Neural crest cell (in vitro differentiated cells): ENCODE measurements around the gene MYOG. TPM values are rescaled to one million over a fixed set of nuclear protein-coding genes. Genes with fewer than 3 reads are reported as not detected.

Source experiments
- DNase-seq: peaks from one replicate; pipeline ENCODE4 v3.0.0; 2021; ENCODE audit warnings: low read depth, mixed read lengths, low spot score
- H3K27ac Mint-ChIP-seq: one replicate; pipeline ENCODE4 v1.8.0; 2021; ENCODE audit warnings: mild to moderate bottlenecking, mixed read lengths; ENCODE audit not compliant: unreplicated experiment
- H3K27me3 Mint-ChIP-seq: 2 replicates; pipeline ENCODE4 v1.8.0; 2021; ENCODE audit warnings: low read depth, mild to moderate bottlenecking, mixed read lengths
- H3K36me3 Mint-ChIP-seq: 2 replicates; pipeline ENCODE4 v1.8.0; 2021; ENCODE audit warnings: low read depth, mild to moderate bottlenecking, mixed read lengths
- H3K4me1 Mint-ChIP-seq: 2 replicates; pipeline ENCODE4 v1.8.0; 2021; ENCODE audit warnings: mixed read lengths
- H3K4me3 Mint-ChIP-seq: one replicate; pipeline ENCODE4 v1.8.0; 2021; ENCODE audit warnings: mild to moderate bottlenecking, mixed read lengths
- H3K9me3 Mint-ChIP-seq: 2 replicates; pipeline ENCODE4 v1.8.0; 2021; ENCODE audit warnings: mixed read lengths
- total RNA-seq: library from RNA; stranded (reverse); gene quantifications from 2 replicates; pipeline ENCODE4 v1.2.1, GENCODE V29; 2021
- TF ChIP-seq, protein P1 (sequence below): fragments of 200-600 bp; sonication (generic); conservative IDR thresholded peaks from 2 replicates; pipeline ENCODE4 v1.5.0; 2021; ENCODE audit warnings: antibody characterized with exemption, mild to moderate bottlenecking

Gene MYOG
- total RNA-seq, 1 donor from 2014 or later: not detected

DNA sequence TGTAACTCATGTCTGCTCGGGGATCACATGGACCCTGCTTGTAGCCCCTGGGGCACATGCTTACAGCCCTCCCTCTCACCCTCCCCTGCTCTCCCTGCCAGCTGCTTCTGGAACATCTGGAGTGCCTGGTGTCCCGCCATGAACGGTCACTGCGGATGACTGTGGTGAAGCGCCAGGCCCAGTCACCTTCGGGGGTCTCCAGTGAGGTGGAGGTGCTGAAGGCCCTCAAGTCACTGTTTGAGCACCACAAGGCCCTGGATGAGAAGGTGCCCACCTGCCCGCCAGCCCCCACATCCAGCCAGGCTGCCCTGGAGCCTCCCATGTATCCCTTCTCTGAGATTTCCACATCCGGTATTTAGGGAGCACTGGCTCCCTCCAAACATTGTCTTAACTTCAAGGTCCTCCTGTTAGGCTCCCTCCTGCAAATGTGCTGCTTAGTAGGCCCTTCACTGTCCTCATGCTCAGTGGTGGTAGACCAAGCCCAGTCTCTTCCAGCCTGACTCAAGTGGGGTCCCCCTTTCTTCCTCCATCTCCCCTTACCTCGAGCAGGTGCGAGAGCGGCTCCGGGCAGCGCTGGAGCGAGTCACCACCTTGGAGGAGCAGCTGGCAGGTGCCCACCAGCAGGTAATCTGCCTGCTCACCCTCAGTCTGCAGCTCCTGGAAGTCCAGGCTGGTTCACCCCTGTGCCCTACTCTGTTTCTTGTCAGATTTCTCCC, 41.8 kb downstream of the MYOG start:
- Mint-ChIP-seq H3K4me1 (peaks cover 8% of the 10 kb centered on the region), H3K4me3 (no peak overlapping the region), H3K27ac (no peak overlapping the region), H3K27me3 (peaks cover 2% of the 10 kb centered on the region), H3K36me3 (no peaks in the 10 kb centered on the region), H3K9me3 (no peaks in the 10 kb centered on the region)
- TF ChIP-seq, protein P1, sequence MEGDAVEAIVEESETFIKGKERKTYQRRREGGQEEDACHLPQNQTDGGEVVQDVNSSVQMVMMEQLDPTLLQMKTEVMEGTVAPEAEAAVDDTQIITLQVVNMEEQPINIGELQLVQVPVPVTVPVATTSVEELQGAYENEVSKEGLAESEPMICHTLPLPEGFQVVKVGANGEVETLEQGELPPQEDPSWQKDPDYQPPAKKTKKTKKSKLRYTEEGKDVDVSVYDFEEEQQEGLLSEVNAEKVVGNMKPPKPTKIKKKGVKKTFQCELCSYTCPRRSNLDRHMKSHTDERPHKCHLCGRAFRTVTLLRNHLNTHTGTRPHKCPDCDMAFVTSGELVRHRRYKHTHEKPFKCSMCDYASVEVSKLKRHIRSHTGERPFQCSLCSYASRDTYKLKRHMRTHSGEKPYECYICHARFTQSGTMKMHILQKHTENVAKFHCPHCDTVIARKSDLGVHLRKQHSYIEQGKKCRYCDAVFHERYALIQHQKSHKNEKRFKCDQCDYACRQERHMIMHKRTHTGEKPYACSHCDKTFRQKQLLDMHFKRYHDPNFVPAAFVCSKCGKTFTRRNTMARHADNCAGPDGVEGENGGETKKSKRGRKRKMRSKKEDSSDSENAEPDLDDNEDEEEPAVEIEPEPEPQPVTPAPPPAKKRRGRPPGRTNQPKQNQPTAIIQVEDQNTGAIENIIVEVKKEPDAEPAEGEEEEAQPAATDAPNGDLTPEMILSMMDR: no peak
- no peak for DNase-seq

DNA sequence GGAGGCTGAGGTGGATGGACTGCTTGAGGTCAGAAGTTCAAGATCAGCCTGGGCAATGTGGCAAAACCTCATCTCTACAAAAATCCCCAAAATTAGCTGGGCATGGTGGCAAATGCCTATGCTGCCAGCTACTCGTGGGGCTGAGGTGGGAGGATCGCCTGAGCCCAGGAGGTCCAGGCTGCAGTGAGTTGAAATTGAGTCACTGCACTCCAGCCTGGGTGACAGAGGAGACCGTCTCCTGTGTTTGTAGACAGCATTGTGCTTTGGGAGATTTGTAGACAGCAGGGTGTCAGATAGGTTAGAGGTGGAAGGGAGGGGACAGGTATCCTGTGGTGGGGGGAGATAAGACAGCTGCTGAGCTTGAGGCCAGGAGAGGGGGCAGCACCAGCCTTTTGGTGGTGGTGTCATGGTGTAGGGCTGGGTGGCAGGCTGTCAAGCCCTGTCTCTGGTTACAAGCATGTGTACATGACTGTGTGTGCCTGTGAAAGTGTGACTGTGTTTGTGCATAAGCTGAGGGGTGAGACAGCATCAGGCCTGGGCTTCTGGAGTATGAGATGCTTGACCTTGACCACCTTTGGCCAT, 44.4 kb downstream of the MYOG start:
- H3K4me3 Mint-ChIP-seq: no peak overlapping the region
- H3K4me1 Mint-ChIP-seq: peaks cover 8% of the 10 kb centered on the region
- peaks cover 2% of the 10 kb centered on the region for H3K27me3 Mint-ChIP-seq
- H3K27ac Mint-ChIP-seq: no peak overlapping the region
- DNase-seq: no peak
- no peaks in the 10 kb centered on the region for H3K36me3 Mint-ChIP-seq
- H3K9me3 Mint-ChIP-seq: no peaks in the 10 kb centered on the region
- TF ChIP-seq, protein P1: no peak

DNA sequence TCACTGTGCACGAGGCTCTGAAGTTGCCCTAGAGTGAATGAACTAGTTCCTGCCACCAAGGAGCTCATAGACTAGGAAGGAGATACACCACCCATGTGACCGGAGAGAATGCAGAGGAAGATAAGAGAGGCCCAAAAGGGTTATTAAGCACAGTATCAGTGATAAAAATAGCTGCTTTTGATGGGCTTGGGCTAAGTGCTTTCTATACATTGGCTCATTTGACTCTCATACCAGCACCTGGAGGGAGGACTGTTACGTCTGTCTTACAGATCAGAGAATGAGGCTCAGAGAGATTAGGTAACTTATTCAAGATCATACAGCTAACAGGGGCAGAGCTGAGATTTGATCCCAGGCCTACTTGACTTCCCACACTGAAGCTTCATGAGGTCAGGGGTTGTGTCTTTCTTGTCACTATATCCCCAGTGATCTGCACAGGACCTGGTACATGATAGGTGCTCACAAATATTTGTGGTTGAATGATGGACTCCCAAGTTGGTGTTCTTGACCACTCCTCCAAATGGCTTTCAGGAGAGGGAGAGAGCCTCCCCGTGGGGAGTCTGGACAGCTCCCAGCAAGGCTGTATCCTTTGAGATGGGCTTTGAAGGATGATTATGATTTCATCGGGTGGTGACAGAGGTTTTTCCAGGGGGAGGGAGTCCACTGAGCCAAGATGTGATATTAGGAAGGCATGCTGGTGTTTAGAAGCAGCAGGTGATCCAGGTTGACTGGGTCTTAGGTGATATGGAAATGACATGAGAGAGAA, 45.1 kb downstream of the MYOG start:
- TF ChIP-seq, protein P1: no peak
- H3K4me3 Mint-ChIP-seq: no peak overlapping the region
- DNase-seq: no peak
- H3K4me1 Mint-ChIP-seq: peaks cover 8% of the 10 kb centered on the region
- H3K9me3 Mint-ChIP-seq: no peaks in the 10 kb centered on the region
- H3K36me3 Mint-ChIP-seq: no peaks in the 10 kb centered on the region
- no peak overlapping the region for H3K27ac Mint-ChIP-seq
- peaks cover 2% of the 10 kb centered on the region for H3K27me3 Mint-ChIP-seq

DNA sequence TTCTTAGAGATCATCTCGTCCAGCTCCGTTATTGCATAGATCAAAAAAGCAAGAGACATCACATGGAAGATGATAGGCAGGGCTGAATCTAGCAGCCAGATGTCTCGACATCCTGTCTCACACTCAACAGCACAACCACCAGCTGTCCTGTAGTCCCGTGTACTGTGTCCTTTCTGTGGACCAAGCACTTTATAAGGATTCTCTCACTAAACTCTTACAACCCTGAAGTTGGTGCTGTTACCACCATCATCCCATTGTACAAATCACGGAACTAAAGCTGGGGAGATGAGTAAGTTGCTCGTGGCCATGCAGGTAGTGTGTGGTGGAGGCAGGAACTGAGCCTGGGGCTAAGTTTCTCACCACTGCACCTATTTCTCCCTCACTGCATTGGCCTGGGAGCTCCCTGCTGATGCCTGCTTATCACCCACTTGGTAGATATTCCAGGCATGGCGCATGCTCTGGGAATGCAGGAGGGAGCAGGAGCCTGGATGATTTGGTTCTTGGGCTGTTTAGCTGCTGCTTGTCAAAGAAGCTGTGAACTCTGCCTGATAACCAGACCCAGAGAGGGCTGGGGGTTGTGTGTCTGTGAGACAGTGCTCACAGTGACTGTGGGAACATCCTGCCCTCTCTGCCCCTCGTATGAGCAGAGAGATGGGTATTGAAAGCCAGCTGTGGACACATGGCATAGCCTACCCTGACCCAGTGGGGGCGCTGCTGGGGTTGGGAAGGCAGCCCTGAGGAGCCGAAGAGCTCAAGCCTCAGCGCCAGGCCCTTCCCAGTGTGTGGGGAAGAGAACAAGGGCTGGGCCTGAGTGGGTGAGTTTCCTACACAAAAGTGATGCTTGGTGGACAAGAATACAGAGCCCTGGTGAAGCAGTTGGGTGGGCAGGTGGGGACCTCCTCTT, 46.0 kb downstream of the MYOG start:
- DNase-seq: peak; percentile 21
- H3K4me3 Mint-ChIP-seq: no peak overlapping the region
- H3K9me3 Mint-ChIP-seq: no peaks in the 10 kb centered on the region
- H3K27me3 Mint-ChIP-seq: peaks cover 2% of the 10 kb centered on the region
- peaks cover 5% of the 10 kb centered on the region for H3K4me1 Mint-ChIP-seq
- TF ChIP-seq, protein P1: peak; percentile 27
- no peak overlapping the region for H3K27ac Mint-ChIP-seq
- H3K36me3 Mint-ChIP-seq: no peaks in the 10 kb centered on the region
